AG04450 (cell line): ENCODE data around the gene IL1RAPL2. TPM values are rescaled to one million over a fixed set of nuclear protein-coding genes. Genes with fewer than 3 reads are reported as not detected.

Experiments used
- CTCF ChIA-PET: fragments of 300-600, 350-600 bp; formaldehyde crosslinking; extraction: SDS; loops from one replicate; lab custom pipeline; 2022; ENCODE audit warnings: antibody characterized with exemption, inconsistent platforms; lab: Charles Lee
- POLR2A ChIA-PET: fragments of 350-600 bp; formaldehyde crosslinking; extraction: SDS; loops from one replicate; lab custom pipeline; 2021; ENCODE audit warnings: antibody characterized with exemption, inconsistent platforms; lab: Yijun Ruan, JAX
- DNase-seq: peaks from one replicate; pipeline ENCODE4 v3.0.0-alpha.2; 2011; ENCODE audit warnings: low read depth, low spot score
- H3K27ac ChIP-seq: one replicate; pipeline ENCODE4 v1.5.1; 2012; ENCODE audit warnings: low read depth, low read length, control low read depth
- H3K27me3 ChIP-seq: one replicate; pipeline ENCODE4 v1.6.0; 2012; ENCODE audit warnings: low read length; ENCODE audit not compliant: control insufficient read depth, insufficient read depth
- H3K4me3 ChIP-seq: 2 replicates; pipeline ENCODE4 v1.5.1; 2011; ENCODE audit warnings: mild to moderate bottlenecking, low read depth, low read length, control low read depth
- H3K9me3 ChIP-seq: 2 replicates; pipeline ENCODE4 v1.5.1; 2012; ENCODE audit warnings: low read length; ENCODE audit not compliant: control insufficient read depth, insufficient read depth
- polyA plus RNA-seq: library from polyadenylated mRNA; depleted of rRNA; stranded (reverse); fragments of >200 nt; gene quantifications from 2 replicates; pipeline ENCODE4 v1.2.3, GENCODE V29; 2011
- TF ChIP-seq, protein P1 (sequence below): IDR thresholded peaks from 2 replicates; pipeline ENCODE4 v1.5.1; 2011; ENCODE audit warnings: low read depth, low read length, control low read depth, inconsistent platforms

Gene IL1RAPL2
- polyA plus RNA-seq, 1 experiment, result 0.71 TPM

DNA sequence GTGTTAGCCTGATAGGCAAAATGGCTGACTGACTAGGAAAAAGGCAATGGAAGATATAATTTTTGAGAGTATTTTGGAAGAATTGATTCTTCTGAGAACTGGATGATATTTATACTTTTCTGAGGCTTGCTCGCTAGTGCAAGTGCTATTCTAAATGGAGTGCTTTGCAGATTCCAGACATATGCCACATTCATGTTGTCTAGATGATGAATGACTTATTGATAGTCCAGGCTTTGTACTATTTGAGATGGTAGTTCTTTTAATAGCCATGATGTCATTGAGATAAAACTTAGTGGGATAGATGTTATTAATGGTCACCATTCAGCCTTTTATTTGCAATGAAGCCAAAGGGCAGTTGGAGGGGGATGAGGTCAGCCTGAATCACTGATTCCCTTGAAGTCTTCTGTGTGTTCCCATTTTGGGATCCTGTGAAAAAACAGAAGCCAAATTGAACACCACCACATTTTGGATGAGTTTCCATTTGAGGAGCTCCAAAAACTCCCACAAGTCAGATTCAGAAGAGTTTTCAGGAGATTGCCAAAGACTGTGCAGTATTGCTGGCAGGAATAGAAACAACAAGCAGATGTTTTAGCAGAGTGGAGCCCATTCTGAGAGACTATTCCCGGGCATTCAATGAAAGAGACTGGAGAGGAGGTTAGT, 184.1 kb downstream of the IL1RAPL2 start:
- DNase-seq, result no peak
- POLR2A ChIA-PET, result no interaction called here
- Histone ChIP-seq H3K27ac (no peak overlapping the region), H3K4me3 (no peak overlapping the region), H3K9me3 (no peaks in the 10 kb centered on the region), H3K27me3 (no peaks in the 10 kb centered on the region)
- CTCF ChIA-PET, result no interaction called here
- TF ChIP-seq, protein P1, sequence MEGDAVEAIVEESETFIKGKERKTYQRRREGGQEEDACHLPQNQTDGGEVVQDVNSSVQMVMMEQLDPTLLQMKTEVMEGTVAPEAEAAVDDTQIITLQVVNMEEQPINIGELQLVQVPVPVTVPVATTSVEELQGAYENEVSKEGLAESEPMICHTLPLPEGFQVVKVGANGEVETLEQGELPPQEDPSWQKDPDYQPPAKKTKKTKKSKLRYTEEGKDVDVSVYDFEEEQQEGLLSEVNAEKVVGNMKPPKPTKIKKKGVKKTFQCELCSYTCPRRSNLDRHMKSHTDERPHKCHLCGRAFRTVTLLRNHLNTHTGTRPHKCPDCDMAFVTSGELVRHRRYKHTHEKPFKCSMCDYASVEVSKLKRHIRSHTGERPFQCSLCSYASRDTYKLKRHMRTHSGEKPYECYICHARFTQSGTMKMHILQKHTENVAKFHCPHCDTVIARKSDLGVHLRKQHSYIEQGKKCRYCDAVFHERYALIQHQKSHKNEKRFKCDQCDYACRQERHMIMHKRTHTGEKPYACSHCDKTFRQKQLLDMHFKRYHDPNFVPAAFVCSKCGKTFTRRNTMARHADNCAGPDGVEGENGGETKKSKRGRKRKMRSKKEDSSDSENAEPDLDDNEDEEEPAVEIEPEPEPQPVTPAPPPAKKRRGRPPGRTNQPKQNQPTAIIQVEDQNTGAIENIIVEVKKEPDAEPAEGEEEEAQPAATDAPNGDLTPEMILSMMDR, result no peak

- CTCF ChIA-PET, result no interaction called here
- Histone ChIP-seq H3K9me3 (peaks cover 6% of the 10 kb centered on the region; the same call in 1 of the 2 replicates), H3K4me3 (no peak overlapping the region), H3K27me3 (no peaks in the 10 kb centered on the region), H3K27ac (no peak overlapping the region)
- POLR2A ChIA-PET, result no interaction called here
- DNase-seq, result no peak
- TF ChIP-seq, protein P1, result no peak
These were observed 196.6 kb downstream of the IL1RAPL2 start for GRCh38 chrX:104762641-104763040.

DNA sequence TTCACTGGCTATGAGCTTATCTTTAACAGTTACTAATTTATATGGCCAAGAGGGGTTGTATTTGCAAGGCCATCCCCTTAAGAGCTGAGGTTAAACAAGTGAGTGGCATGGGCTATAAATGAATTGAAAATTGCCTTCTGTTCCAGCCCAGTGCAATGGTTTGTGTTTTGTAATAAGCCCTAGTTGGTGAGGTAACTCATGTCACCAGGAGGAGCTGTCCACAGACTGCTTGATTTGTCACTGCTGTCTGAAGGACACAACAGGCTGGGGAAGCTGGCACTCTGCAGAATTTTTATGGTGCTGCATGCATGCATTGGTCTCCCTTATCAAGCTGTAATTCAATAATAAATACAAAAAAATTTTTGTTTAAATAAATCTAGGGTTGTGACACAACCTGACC, 223.8 kb downstream of the IL1RAPL2 start:
- POLR2A ChIA-PET, result no interaction called here
- H3K27me3 ChIP-seq, result no peaks in the 10 kb centered on the region
- H3K9me3 ChIP-seq, result no peaks in the 10 kb centered on the region
- H3K4me3 ChIP-seq, result no peak overlapping the region
- H3K27ac ChIP-seq, result no peak overlapping the region
- DNase-seq, result no peak
- CTCF ChIA-PET, result no interaction called here
- TF ChIP-seq, protein P1, result no peak

DNA sequence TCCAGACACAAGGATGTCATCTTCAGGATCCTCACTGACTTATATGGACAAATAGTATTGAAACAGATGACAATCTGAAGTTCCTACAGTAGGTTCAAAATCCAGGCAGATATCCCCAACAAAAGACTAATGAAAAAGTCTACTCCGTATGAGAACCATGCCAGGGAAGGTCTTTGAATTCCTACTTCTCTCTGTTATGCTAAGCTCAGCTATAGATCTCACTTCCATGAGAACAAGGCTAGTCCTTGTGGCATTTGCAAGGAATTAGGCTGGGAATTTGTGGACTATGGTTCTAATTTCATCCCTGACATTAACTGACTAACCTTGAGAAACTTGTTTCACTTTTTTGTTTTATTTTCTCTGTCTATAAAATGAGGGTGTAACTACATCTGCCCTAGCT, 229.8 kb downstream of the IL1RAPL2 start:
- Histone ChIP-seq H3K4me3 (no peak overlapping the region), H3K27ac (no peak overlapping the region), H3K27me3 (no peaks in the 10 kb centered on the region), H3K9me3 (no peaks in the 10 kb centered on the region)
- ChIA-PET POLR2A (no interaction called here), CTCF (no interaction called here)
- no peak for DNase-seq
- TF ChIP-seq, protein P1, result no peak

- H3K9me3 ChIP-seq, result no peaks in the 10 kb centered on the region; the same call in 1 of the 2 replicates
- H3K27ac ChIP-seq, result no peak overlapping the region
- no peak overlapping the region for H3K4me3 ChIP-seq
- no peaks in the 10 kb centered on the region for H3K27me3 ChIP-seq
- ChIA-PET CTCF (no interaction called here), POLR2A (no interaction called here)
- DNase-seq, result no peak
- TF ChIP-seq, protein P1, result no peak
These were observed 237.2 kb downstream of the IL1RAPL2 start for GRCh38 chrX:104803219-104803618.
